Mononuclear cell (primary cell): ENCODE measurements around the gene ALDH16A1. TPM values are rescaled to one million over a fixed set of nuclear protein-coding genes. Genes with fewer than 3 reads are reported as not detected.

Source experiments
- H3K27me3 ChIP-seq: 2 replicates; pipeline ENCODE4 v1.6.0; 2011; ENCODE audit warnings: low read length, control low read depth; ENCODE audit not compliant: insufficient read depth
- H3K4me1 ChIP-seq: 2 replicates; pipeline ENCODE4 v1.5.1; 2011; ENCODE audit warnings: mild to moderate bottlenecking, low read length, control low read depth; ENCODE audit not compliant: insufficient read depth
- H3K4me3 ChIP-seq: 2 replicates; pipeline ENCODE4 v1.5.1; 2011; ENCODE audit warnings: mild to moderate bottlenecking, low read length, moderate library complexity
- H3K9me3 ChIP-seq: 2 replicates; pipeline ENCODE4 v1.5.1; 2011; ENCODE audit warnings: low read depth, mild to moderate bottlenecking, control low read depth, low read length
- total RNA-seq: library from RNA; depleted of rRNA; stranded (reverse); fragments of >200 nt; gene quantifications from one replicate; pipeline ENCODE4 v1.2.3, GENCODE V29; 2012

ALDH16A1 gene
- total RNA-seq: 13.7 TPM

DNA sequence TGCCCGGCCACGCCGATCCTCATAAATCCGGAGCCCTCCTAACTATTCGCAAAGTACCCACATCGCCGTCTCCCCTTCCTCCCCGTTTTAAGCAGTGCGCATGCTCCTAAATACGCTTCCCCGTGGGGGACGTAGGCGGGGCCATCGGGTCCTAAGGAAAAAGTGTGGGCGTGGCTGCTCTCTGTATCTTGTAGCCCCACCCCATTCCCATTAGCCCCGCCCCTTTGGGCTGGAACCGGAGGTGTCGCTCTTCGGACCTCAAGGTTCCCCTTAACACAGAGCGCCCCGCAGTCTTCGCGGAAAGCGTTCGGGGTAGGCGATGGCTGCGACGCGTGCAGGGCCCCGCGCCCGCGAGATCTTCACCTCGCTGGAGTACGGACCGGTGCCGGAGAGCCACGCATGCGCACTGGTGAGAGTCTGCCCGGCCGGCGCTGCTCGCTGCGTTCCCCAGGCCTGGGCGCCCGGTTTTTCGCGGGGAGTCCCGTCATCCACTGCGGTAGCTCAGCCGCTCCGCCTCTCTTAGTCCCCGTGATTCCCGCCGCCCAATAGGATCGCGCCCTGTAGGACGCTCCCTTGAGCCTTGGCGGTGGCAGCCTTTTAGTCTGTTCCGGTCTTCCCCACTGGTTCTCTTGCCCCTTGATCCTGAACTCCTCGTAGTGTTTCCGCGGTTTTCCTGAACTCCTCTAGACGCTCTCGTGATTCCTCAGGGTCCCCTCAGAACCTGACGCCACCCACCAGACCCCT, at the start of gene ALDH16A1:
TSS of gene ALDH16A1 (plus strand) at position 213 of the 744 bp plus-strand sequence. CDS start at position 320, 107 bp downstream.
- H3K4me1 ChIP-seq: peaks cover 39% of the 10 kb centered on the region
- peak within 1 kb of the TSS; percentile 98 for H3K4me3 ChIP-seq
- H3K9me3 ChIP-seq: no peaks in the 10 kb centered on the region
- H3K27me3 ChIP-seq: no peaks in the 10 kb centered on the region

GRCh38 chr19:49403404-49404187, 49.4 kb upstream of the ALDH16A1 start:
- Histone ChIP-seq H3K4me3 (no peak overlapping the region), H3K9me3 (no peaks in the 10 kb centered on the region), H3K4me1 (peaks cover 12% of the 10 kb centered on the region), H3K27me3 (no peaks in the 10 kb centered on the region)

GRCh38 chr19:49407079-49407478, 45.9 kb upstream of the ALDH16A1 start:
- Histone ChIP-seq H3K4me1 (peaks cover 35% of the 10 kb centered on the region), H3K27me3 (no peaks in the 10 kb centered on the region), H3K4me3 (no peak overlapping the region), H3K9me3 (no peaks in the 10 kb centered on the region)

DNA sequence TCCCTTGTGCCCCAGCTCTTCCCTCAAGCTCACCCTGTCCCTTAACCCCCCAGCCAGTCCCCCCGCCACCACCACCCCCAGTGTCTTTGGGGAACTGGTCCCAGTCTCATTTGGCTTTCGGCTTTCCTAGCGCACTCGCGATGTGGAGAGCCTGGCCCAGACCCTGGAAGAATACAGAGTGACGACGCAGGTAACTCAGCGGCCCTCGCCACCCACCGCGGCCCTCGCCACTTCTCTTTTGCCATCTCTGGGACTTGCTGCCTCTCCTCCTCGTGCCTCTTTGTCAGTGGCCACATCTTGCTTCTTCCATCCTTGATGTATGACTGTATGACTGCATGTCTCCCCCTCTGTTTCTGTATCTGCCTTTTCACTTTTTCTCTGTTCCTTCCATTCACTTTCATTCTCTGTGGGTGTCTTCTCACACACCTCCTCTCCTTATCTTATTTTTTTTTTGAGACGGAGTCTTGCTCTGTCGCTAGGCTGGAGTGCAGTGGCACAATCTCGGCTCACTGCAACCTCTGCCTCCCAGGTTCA, 45.5 kb upstream of the ALDH16A1 start:
- no peaks in the 10 kb centered on the region for H3K9me3 ChIP-seq
- no peaks in the 10 kb centered on the region for H3K27me3 ChIP-seq
- H3K4me3 ChIP-seq: no peak overlapping the region
- H3K4me1 ChIP-seq: peaks cover 37% of the 10 kb centered on the region

DNA sequence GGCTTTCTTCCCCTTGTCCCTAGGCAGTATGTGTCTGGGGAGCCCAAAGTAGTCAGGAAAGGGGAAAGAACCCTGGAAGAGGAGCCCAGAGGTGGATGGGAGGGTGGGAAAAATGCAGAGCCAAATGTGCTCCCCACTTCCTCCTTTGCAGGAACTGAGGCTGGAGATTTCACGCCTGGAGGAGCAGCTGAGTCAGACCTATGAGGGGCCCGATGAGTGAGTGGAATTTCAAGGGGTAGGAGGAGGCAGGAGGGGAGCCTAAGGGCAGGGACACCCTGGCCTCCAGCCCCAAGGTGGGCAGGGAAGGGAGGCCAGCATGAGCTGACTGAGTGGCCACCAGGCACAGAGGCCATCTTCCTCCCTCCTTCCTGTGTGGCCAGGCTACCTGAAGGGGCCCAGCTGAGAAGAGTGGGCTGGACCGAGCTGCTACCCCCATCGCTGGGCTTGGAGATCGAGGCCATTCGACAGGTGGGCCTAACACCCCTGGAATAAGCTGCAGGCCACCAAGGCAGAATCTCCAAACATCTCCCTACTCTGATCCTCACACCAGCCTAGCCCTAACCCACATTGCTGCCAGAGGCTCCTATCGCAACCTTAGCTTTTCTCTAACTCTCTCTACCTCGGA, 44.1 kb upstream of the ALDH16A1 start:
- no peak overlapping the region for H3K4me3 ChIP-seq
- H3K9me3 ChIP-seq: no peaks in the 10 kb centered on the region
- H3K4me1 ChIP-seq: peaks cover 37% of the 10 kb centered on the region
- no peaks in the 10 kb centered on the region for H3K27me3 ChIP-seq

GRCh38 chr19:49409441-49410029, 43.5 kb upstream of the ALDH16A1 start:
- Histone ChIP-seq H3K27me3 (no peaks in the 10 kb centered on the region), H3K4me3 (no peak overlapping the region), H3K4me1 (peaks cover 37% of the 10 kb centered on the region), H3K9me3 (no peaks in the 10 kb centered on the region)

DNA sequence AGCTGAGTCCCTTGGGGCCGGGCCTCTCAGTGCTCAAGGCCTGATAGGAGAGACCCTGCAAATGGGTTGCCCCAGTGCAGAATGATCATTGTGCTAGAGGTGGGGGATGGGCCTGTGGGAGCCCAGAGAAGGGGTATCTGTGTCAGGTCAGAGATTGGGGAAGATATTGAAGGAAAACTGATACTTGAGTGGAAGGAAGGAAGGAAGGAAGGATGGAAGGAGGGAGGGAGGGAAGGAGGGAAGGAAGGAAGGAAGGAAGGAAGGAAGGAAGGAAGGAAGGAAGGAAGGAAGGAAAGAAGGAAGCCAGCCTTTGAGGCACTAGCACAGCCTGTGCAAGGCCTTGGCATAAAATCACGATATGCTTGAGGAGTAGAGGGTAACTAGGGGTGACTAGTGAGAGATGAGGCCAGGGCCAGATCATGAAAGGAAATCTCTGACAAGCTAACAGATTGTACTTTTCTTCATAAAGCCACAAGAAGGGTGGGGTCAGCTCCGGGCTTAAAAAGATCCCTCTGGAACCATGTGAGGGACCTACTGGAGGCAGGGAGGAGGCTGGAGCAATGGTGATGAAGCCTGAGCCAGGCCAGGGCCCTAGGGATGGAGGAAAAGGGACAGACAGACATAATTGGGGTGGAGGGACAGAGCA, 41.2 kb upstream of the ALDH16A1 start:
- Histone ChIP-seq H3K4me1 (peaks cover 36% of the 10 kb centered on the region), H3K27me3 (no peaks in the 10 kb centered on the region), H3K4me3 (no peak overlapping the region), H3K9me3 (no peaks in the 10 kb centered on the region)

- Histone ChIP-seq H3K9me3 (no peaks in the 10 kb centered on the region), H3K4me1 (peaks cover 27% of the 10 kb centered on the region), H3K27me3 (no peaks in the 10 kb centered on the region), H3K4me3 (no peak overlapping the region)
Measured at GRCh38 chr19:49413348-49413747, 39.7 kb upstream of the ALDH16A1 start.

DNA sequence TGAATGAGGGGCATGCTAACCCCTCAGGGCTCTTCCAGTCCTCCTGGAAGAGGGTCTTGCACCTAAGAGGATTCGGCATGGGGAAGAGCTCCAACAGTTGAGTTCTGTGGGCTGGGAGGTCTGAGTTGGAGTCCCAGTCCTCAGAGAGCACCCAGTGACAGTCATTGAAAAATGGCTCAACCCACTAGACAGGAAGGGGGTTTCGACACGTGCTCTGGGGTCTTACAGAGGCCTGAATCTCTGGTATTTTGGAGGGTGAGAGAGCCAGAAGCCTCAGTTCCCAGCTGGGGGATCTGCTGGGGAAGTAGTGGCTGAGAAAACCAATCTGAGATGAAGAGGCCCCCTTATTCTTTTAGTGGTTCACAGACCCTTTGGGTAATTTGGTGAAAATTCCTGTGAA, 38.8 kb upstream of the ALDH16A1 start:
- H3K4me3 ChIP-seq: no peak overlapping the region
- peaks cover 18% of the 10 kb centered on the region for H3K4me1 ChIP-seq

DNA sequence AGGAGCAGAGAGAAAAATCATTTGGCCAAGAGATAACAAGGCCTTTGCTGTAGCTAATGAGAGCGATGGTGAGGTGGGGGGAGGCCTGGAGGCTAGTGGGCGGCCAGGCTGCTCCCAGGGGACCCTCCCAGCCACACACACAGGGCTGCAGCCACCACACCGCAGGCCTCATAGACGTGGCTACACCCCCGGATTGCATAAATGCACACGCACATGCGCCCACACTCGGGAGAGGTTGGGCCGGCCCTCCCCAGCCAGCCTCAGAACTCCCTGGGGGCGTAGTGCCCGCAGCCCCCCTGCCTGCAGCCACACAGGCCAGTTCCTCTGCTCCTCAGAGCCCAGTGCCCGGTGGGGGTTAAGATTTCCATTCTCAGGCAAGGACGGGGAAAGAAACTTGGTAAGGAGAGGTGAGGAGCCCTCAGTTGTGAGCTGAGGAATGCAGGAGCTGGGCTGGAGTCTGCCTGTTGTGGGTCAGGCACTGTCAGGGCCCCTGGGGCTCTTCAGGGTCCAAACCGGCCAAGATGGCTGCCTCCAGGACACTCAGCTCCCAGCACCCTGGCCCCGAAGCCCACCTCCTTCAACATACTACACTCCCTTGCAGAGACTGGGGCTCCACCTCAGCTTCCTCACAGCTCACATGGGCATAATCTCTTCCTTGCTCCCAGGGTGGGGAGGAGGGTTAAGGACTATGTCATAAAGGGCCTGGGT, 37.8 kb upstream of the ALDH16A1 start:
- H3K27me3 ChIP-seq: peaks cover 18% of the 10 kb centered on the region
- no peaks in the 10 kb centered on the region for H3K9me3 ChIP-seq
- H3K4me1 ChIP-seq: peaks cover 8% of the 10 kb centered on the region
- no peak overlapping the region for H3K4me3 ChIP-seq

More for the DNA sequence above, 38.8 kb upstream of the ALDH16A1 start:
- Histone ChIP-seq H3K9me3 (no peaks in the 10 kb centered on the region), H3K27me3 (peaks cover 8% of the 10 kb centered on the region)

DNA sequence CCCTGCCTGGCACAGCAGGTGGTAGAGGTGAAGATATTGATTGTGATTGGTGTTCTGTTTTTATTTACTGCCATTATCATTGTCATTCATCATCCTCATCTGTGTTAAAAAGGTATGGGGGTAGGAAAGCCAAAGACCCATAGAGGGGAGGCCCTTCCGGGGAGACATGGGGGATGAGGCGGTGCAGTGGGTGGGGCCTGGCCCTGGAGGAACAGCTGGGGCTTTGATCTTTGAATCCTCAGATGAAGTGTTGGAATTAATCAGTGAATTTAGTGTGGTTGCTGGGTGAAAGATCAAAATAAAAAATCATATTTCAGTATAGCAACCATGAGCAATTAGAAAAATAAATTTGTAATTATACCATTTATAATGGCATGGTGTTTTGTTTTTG, 37.2 kb upstream of the ALDH16A1 start:
- Histone ChIP-seq H3K9me3 (no peaks in the 10 kb centered on the region), H3K4me1 (peaks cover 5% of the 10 kb centered on the region), H3K27me3 (peaks cover 24% of the 10 kb centered on the region), H3K4me3 (no peak overlapping the region)

GRCh38 chr19:49417088-49417487, 35.9 kb upstream of the ALDH16A1 start:
- H3K9me3 ChIP-seq: no peaks in the 10 kb centered on the region
- H3K4me3 ChIP-seq: no peak overlapping the region
- peaks cover 35% of the 10 kb centered on the region for H3K27me3 ChIP-seq
- peaks cover 14% of the 10 kb centered on the region for H3K4me1 ChIP-seq

DNA sequence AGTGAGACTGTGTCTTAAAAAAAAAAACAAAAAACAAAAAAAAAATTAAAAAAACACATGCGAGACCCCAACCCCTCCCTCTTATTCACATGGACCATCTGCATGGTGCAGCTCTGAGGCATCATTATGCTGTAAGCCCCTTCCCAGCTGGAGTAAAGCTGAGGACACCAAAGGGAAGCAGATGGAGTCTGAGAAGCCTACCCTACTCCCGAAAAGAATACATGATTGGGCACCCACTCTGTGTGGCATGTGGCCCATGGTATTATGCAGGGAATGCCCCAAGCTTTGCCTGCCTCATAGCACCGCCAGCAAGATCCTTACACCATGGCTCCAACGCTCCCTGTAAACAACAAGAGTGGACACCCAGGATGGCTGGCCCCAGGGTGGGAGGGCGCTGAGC, 34.5 kb upstream of the ALDH16A1 start:
- no peak overlapping the region for H3K4me3 ChIP-seq
- peaks cover 49% of the 10 kb centered on the region for H3K27me3 ChIP-seq
- H3K9me3 ChIP-seq: no peaks in the 10 kb centered on the region
- peaks cover 27% of the 10 kb centered on the region for H3K4me1 ChIP-seq

DNA sequence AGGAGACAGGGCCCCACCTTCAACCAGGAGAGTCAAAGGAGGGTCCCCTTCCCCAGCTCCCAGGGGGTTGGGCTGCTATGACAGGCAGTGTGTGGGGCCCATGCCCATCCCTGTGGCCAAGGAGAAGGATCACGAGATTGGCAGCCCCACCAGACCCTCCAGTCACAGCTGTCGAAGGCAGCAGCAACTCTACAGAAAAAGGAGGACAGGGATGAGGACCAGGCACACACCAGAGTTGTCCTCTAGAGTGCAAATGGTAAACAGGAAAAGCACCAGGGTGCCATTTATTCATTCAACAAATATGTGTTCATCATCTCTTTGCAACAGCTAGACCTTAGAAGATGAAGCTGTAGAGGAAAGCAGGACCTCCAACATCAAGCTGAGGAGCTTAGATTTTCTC, 33.9 kb upstream of the ALDH16A1 start:
- no peaks in the 10 kb centered on the region for H3K9me3 ChIP-seq
- peaks cover 31% of the 10 kb centered on the region for H3K4me1 ChIP-seq
- H3K4me3 ChIP-seq: no peak overlapping the region
- H3K27me3 ChIP-seq: peaks cover 56% of the 10 kb centered on the region
